Stimulated activated CD4-positive, alpha-beta T cell treated with anti-CD3 and anti-CD28 coated beads, Interleukin-2, amount 100 ng/mL, for 24 hours (primary cell): ENCODE measurements around the gene CCDC77.

Source experiments
- DNase-seq, 2 donors: peaks; one replicate each; pipeline ENCODE4 v3.0.0-alpha.2; 2020

Gene CCDC77

GRCh38 chr12:454833-455232, 53.4 kb downstream of the CCDC77 start:
- DNase-seq = no peak

- DNase-seq = no peak
Observed at GRCh38 chr12:455821-456220, 54.4 kb downstream of the CCDC77 start.

GRCh38 chr12:457676-458075, 56.2 kb downstream of the CCDC77 start:
- DNase-seq = no peak

GRCh38 chr12:459050-459429, 57.6 kb downstream of the CCDC77 start:
- DNase-seq = no peak

GRCh38 chr12:459430-460258, 58.2 kb downstream of the CCDC77 start, which contains the start of gene B4GALNT3:
TSS of gene B4GALNT3 (plus strand) at chr12:459939. CDS start at chr12:460377, 438 bp downstream.
- peak; percentile 33 to 53 for DNase-seq

- peak; percentile 46 to 52 for DNase-seq
Observed at GRCh38 chr12:460261-461230, 59.1 kb downstream of the CCDC77 start.

GRCh38 chr12:461425-461824, 60.0 kb downstream of the CCDC77 start:
- no peak for DNase-seq

GRCh38 chr12:462936-463705, 61.7 kb downstream of the CCDC77 start:
- DNase-seq = no peak

- no peak for DNase-seq
Observed at GRCh38 chr12:464484-465267, 63.2 kb downstream of the CCDC77 start.

GRCh38 chr12:466039-466438, 64.6 kb downstream of the CCDC77 start:
- no peak for DNase-seq

- no peak for DNase-seq
Observed at GRCh38 chr12:466762-467161, 65.3 kb downstream of the CCDC77 start.

GRCh38 chr12:467591-467990, 66.1 kb downstream of the CCDC77 start:
- DNase-seq = no peak

GRCh38 chr12:468671-469389, 67.4 kb downstream of the CCDC77 start:
- no peak for DNase-seq

- DNase-seq = no peak
Observed at GRCh38 chr12:470133-470532, 68.7 kb downstream of the CCDC77 start.

GRCh38 chr12:473198-473597, 71.8 kb downstream of the CCDC77 start:
- DNase-seq = no peak

- no peak for DNase-seq
Observed at GRCh38 chr12:473863-474577, 72.6 kb downstream of the CCDC77 start.

GRCh38 chr12:475286-475685, 73.8 kb downstream of the CCDC77 start:
- no peak for DNase-seq

- no peak for DNase-seq
Observed at GRCh38 chr12:479161-479560, 77.7 kb downstream of the CCDC77 start.

- no peak for DNase-seq
Observed at GRCh38 chr12:480831-481816, 79.7 kb downstream of the CCDC77 start.
